PC-3 (cell line): ENCODE measurements around the gene MECR.

Experiments
- EZH2 ChIP-seq: fragments of 300-600 bp; sonication (generic); IDR thresholded peaks from one replicate; pipeline ENCODE4 v1.6.1; 2017; ENCODE audit warnings: antibody characterized with exemption, mild to moderate bottlenecking, low read length; ENCODE audit not compliant: unreplicated experiment
- TF ChIP-seq, protein P1 (sequence below): fragments of 300-600 bp; sonication (generic); conservative IDR thresholded peaks from 2 replicates; pipeline ENCODE4 v1.5.1; 2017; ENCODE audit warnings: antibody characterized with exemption, low read depth, mild to moderate bottlenecking, low read length

DNA sequence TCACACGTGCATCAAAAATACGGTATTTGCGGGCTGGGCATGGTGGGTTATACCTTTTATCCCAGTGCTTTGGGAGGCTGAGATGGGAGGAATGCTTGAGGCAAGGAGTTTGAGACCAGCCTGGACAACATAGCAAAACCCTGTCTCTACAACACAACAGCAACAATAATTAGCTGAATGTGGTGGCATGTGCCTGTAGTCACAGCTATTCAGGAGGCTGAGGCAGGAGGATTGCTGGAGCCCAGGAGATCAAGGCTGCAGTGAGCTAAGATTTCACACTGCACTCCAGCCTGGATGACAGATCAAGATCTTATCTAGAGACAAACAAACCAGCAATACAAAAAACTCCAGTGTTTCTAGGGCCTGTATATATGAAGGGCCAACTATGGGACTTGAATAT, 36.2 kb upstream of the MECR start:
- no peak for TF ChIP-seq EZH2
- TF ChIP-seq, protein P1, sequence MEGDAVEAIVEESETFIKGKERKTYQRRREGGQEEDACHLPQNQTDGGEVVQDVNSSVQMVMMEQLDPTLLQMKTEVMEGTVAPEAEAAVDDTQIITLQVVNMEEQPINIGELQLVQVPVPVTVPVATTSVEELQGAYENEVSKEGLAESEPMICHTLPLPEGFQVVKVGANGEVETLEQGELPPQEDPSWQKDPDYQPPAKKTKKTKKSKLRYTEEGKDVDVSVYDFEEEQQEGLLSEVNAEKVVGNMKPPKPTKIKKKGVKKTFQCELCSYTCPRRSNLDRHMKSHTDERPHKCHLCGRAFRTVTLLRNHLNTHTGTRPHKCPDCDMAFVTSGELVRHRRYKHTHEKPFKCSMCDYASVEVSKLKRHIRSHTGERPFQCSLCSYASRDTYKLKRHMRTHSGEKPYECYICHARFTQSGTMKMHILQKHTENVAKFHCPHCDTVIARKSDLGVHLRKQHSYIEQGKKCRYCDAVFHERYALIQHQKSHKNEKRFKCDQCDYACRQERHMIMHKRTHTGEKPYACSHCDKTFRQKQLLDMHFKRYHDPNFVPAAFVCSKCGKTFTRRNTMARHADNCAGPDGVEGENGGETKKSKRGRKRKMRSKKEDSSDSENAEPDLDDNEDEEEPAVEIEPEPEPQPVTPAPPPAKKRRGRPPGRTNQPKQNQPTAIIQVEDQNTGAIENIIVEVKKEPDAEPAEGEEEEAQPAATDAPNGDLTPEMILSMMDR, result no peak
